RKO (cell line): Measurements from ENCODE around the gene SH3GLB2.
A peak's percentile ranks its signal among the peaks of the same experiment; 100 is the strongest.
"Not testable (repeated sequence)": the region's sequence is repeated elsewhere in the genome, so short reads cannot be mapped to it uniquely, and the experiment has no call there.

Source experiments
- DNase-seq: peaks from one replicate; pipeline ENCODE4 v3.0.0-alpha.2; 2016; ENCODE audit warnings: low spot score

SH3GLB2 gene

DNA sequence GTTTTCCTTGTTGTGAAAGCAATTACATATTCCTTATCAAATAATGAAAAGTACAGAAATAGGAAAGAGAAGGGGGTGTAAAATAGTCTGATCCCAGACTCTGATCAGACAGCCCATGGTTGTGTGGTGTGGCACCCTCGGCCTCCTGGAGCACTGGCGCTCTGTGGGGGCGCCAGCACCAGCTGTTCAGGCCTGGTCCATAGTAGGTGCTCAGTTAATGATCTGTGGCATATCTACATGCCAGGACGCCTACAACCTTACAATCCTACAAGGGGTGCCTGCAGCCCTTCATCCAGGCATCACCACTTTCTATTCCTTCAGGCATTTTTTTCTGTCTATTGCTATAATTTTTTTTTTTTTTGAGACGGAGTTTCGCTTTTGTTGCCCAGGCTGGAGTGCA is 24.9 kb upstream of the SH3GLB2 start:
- DNase-seq: no peak

DNA sequence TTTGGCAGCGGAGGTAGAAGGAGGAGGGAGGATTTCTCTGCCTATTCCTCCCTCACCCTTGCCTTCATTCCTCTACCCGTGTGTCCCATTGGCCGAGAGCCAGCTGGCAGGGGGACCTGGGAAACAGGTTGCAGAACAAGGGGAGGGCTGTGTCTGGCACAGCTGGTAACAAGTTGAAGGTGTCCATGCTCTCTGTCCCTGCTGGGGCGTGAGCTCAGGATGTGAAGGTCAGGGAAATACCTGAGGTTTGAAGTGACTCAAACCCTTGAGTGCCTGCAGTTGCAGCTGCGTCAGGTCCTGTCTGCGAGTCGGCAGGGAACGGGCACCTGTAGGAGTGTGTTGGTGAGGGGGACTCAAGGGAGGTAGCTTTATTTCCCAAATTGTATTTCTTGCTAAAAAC is 24.5 kb upstream of the SH3GLB2 start:
- DNase-seq: no peak

DNA sequence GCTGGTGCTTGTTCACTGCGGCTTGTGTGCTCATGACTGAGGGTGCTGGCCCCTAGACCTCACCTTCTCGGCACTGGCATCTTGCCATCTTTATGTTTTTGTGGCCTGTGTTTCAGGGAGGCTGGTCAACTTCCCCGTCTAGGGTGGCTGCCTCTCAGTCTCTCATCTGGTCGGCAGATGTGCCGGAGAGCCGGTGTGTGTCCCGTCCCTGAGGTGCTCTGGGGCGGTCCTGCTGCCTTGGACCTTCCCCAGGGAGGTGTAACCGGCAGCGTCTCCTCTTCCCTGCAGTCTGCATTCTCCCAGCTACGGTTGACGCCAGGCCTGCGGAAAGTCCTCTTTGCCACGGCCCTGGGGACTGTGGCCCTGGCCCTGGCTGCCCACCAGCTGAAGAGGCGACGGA is 13.9 kb upstream of the SH3GLB2 start:
- no peak for DNase-seq

DNA sequence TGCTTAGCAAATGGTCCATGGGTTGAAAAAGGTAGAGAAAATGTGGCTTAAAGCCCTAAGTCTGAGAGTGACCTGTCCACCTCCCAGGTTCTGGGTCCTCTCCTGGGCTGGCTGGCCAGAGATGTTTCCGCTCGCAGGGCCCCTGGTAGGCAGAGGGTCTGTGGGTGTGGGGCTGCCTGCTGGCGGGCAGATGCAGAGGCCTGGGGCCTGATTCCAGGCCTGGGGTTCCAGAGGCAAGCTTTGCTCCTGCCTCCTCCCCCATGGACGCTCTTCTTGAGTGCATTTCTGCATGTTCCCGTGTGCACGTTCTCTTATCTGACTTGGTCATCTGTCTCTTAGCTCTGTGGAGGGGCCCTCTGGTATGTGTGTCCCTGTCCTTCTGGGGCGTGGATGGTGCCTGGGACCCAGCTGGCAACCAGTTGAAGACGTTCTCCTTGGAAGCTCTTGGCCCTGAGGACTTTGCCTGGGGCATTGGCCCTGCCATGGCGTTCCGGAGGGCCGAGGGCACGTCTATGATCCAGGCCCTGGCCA is 12.0 kb upstream of the SH3GLB2 start:
- no peak for DNase-seq

DNA sequence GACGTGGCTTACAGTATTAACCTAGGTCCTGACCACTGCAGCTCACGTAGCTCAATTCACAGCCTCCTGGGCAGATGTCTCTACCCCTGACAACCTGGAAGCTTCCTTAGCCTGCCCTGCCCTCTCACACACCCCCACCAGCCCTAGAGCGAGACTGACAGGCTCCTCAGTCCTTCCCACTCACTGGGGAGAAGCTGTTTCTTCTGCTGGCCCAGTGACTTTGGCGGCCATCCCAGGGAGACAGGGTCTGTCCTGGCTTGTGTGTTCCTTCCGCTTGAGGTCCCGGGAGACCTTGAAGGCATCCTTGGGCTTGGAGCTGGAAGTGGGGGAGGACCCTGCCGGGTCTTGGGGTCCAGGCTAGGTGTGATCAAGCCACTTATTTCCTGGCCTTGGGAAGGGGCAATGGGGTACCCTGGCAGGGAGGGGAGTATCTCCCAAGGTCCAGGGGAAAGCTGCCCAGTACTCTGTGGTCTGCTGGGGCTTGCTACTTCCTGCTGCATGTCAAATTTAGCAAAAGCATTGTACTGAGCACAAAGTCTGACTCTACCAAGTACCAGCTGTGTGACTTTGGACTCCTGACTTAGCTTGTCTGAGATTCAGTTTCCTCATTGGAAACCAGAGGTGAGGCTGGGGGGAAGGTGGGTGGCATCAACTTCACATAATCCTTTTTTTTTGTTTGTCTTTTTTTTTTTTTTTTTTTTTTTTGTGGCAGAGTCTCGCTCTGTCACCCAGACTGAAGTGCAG is 10.2 kb upstream of the SH3GLB2 start:
- no peak for DNase-seq

DNA sequence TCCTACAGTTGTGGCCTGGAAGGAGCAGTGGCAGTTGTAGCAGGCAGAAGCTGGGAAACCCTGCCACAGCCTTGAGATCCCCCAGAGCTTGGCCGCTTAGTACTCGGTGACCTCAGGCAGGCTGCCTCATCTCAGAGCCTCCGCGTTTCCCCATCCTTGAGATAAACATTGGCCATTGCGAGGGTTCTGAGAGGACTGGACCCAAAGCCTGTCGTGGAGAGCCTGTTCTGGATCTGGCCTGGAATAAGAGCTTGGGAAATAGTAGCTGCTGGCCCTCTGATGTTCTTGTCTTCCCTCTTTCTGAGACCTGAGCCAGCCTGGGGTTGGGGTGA is 9.6 kb upstream of the SH3GLB2 start:
- no peak for DNase-seq

DNA sequence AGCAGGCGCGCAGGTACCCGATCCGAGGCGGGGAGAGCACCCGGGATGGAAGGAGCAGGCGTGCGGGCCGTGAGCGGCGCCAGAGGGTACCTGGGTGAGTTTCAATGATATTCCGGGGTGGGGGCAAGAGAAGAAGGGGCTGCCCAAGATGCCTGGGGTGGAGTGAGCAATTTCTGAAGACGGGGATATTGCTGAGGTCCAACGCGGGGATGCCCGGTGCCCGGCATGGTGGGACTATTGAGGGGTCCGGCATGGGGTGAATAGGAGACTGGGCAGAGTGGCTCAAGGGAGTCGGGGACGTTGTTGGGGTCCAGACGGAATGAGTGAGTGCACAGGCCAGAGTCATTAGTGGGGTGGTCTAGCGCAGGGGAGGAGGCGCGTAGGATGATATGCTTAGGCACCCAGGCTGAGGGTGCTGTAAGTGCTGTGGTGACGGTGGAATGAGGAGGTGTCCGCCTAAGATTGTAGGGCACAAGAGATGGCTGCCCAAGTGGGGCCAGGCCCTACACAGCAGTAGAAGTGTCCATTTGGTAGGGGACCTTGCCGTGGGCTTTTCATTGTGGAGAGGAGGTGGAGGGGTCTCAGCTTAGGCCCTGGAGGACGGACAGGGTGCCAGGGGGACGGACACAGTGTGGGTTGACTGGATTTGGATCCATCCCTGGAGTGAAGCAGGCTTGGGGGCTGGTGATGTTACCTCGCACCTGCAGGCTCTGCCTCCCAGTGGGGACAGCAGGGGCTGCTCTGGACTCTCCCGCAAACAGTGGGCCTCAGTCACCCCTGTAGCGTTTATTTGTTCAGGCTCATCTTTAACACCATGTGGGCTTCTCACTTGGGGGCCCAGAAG is 9.0 kb upstream of the SH3GLB2 start:
- DNase-seq: peak; percentile 70

DNA sequence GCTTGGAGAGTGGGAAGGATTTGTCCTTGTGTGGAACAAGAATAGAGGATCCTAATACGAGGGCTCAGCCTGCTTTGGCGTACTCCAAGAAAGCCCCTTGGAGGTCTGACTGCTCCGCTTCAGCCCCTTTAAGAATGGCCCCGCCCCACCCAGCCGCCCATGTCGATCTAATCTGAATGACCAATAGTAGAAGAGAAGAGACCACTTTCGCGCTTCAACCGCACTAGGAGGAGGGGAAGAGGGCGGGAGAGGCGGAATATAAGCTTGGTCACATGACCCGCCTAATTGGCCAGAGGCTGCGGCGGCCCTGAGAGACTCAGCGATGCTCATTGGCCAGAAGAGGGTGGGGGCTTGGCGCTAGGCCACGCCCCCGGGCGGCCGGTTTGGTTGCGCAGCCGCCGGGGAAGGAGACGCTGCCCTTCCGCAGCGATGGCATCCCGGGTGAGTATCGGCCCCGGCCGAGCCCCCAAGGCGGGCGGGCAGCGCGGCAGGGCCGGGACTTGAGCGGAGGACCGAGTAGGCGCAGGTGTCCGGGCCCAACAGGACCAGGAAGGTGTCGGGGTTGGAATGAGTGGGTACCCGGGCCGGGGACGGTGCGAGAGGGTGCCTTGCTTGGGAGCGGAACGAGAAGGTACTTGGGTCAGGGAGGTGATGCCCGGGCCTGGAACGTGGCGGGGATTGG is 8.3 kb upstream of the SH3GLB2 start, which contains the start of gene MIGA2:
TSS of gene MIGA2 (plus strand) at position 386 of the 682 bp plus-strand sequence. CDS start 3,969 bp downstream, outside the sequence.
- peak; percentile 100 for DNase-seq

DNA sequence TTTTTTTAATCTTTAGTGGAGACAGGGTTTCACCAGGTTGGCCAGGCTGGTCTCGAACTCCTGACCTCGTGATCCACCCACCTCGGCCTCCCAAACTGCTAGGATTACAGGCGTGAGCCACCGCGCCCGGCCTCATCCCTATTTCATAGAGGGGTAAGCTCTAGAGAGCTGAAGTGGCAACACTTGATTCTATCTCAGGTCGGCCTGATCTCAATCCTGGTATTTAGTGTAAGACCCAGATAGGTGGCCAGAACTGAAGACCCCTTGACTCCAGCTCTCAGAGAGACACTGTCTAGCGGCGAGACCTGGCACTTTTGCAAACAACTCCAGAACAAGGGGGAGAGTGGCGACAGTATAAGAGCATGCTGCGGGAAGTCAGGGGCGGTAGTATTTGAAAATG is 7.7 kb upstream of the SH3GLB2 start:
- DNase-seq: not testable (repeated sequence)

DNA sequence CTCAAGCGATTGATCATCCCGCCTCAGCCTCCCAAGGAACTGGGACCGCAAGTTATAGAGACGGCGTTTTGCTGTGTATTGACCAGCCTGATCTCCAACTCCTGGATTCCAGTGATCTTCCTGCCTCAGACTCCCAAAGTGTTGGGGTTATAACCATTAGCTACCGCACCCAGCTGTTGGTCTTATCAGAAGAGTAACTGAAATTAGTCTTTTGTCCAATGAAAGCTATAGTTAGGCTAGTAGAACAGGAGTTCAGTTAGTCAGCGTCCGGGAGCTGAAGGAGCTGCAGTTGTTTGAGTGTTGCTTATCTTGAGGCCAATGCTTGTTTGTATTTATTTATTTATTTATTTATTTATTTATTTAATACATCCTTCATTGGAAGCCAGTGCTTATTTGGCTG is 5.1 kb upstream of the SH3GLB2 start:
- DNase-seq: no peak

DNA sequence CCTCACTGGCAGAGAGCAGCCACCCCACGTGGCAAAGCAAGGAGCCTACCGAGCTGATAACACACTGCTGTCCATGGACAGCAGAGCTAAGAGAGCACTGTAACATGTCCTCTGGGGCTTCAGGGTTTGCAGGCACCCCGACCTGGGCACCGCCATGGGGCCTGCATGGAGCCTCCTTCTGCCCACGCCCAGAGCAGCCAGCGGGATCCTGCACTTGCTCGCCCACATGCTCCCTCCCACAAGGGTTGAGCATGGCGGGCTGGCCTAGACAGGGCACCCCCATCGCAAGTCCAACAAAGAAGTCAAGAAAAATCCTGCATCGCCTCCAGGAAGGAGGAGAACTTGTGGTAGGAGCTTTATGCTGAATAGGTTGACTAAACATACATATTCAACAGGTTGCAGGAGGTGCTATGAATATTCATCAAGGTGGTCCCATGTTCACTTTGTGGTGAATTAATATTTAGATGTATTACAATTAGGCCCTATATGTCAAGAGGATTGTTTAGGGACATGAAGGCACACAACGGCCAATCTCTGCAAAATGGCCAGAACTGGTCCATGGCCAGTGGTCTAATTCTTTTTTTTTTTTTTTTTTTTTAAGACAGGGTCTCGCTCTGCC is 4.5 kb upstream of the SH3GLB2 start:
- DNase-seq: no peak

DNA sequence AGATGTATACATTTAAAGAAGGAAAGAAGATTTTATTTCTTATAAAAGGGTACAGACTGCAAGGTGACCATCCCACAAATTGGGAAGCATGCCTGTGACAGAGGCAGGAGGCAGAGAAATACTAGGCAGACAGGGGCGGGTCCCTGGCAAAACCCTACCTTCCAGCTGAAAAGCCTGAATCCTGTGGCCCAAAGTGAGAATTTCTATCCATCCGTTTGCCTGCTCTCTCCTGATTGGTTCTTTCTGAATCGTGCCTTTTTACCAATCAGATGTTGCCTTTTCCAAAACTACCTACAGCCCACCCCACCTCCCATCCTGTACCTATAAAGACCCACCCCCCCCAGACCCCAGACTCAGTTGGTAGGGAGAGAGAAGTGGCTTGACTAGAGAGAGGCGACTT is 3.4 kb upstream of the SH3GLB2 start:
- no peak for DNase-seq

DNA sequence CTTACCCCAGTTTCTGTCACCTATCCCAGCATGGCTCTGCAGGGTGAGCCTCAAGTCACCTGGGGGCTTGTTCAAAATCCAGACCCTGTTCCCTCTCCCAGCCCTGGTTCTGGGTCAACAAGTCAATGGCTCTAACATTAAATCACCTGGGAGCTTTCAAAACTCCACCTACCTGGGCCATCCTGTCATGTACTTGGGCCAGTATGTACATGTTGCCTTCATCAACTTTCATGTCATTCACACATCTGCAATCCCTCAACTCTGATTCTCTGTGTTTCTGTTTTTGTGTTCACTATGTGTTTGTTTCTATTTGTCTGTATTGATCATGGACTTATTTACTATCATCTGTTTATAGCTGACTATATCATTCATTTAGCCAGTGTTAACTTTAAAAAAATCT is 2.1 kb upstream of the SH3GLB2 start:
- DNase-seq: no peak

DNA sequence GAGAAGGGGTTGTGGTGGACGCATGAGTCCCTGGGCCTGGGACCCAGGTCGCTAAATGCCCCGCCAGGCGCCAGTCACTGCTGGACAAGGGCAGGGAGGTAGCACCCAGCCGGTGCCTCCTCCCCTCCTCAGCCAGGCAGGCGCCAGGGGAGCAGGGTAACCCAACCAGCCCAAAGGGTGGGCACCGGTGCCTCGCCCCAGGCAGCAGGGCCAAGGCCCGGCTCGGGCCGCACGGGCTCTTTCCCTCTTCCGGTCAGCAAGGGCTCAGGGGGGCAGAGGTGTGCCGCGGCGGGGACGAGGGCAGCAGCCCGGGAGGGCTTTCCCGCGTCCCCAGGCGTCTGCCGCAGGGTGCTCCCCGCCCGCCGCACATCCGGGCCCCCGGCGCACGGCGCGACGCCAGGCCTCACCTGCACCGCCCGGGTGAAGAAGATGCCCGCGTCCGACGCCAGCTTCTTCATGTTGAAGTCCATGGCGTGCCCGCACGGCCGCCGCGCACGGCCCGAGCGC is 393 bp downstream of the SH3GLB2 start:
- DNase-seq: peak; percentile 78

DNA sequence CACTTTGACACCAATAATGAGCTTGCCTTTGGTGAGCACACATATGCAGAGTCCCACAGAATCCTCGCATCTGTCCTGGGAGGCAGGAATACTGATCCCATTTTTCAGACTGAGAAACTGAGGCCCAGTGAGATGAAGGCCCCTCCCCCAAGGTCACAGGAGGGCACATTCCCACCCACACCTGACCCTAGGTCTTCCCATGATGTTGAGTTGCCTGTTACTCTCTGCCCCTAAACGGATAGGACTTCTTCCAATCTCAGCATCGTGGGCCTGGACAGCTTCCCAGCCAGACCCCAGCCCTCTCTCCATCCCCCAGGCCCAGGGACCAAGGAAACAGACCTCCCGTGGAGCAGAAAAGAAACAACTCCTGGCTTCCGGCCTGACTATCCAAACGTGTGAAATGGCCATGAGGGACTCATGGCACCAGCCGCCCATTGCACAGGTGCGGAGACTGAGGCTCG is 877 bp downstream of the SH3GLB2 start:
- peak; percentile 58 for DNase-seq

DNA sequence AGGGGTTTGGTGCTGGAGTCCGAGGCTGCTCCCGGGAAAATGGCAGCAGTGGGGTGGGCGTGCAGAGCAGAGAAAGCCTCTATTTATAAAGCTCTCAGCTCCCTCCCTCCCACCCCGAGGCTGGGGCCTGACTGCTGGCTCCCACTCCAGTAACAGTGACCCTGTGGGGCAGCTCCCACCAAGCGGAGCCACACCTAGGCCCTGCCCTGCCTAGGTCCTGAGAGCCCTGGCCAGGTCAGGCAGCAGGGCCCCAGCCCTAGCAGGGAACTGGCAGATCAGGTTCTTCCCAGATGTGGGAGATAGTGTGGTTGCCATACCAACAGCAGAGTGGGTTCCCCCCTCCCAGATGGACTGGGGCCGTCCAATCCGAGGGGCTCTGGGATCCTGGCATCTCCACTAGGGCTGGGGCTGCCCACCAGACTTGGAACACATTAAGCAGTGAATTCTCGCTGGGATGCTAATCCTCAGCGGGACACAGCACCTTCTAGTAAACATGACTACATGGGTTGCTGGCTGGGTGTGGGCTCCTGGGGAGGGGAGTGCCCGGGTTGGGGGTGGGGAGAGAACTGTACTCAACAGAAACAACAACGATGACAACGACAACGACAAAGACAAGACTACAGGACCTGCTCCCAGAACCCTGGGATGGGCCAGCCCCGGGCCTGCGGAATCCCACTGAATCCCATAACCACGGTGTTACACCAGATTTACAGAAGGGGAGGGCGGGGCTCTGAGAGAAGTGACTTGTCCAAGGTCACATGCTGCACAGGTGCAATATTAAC is 1.5 kb downstream of the SH3GLB2 start:
- peak; percentile 55 for DNase-seq

DNA sequence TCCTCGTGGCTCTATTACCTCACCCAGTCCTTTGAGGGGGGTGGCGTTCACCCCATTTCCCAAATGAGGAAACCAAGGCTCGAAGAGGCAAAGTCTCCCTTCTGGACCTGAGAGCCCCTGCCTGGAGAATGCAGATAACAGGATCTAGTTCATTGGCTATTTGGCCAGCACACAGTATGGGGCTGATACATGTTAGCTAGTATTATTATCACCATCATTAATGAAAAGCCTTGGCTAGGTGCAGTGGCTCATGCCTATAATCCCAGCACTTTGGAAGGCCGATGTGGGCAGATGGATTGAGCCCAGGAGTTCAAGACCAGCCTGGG is 4.3 kb downstream of the SH3GLB2 start:
- DNase-seq: no peak

DNA sequence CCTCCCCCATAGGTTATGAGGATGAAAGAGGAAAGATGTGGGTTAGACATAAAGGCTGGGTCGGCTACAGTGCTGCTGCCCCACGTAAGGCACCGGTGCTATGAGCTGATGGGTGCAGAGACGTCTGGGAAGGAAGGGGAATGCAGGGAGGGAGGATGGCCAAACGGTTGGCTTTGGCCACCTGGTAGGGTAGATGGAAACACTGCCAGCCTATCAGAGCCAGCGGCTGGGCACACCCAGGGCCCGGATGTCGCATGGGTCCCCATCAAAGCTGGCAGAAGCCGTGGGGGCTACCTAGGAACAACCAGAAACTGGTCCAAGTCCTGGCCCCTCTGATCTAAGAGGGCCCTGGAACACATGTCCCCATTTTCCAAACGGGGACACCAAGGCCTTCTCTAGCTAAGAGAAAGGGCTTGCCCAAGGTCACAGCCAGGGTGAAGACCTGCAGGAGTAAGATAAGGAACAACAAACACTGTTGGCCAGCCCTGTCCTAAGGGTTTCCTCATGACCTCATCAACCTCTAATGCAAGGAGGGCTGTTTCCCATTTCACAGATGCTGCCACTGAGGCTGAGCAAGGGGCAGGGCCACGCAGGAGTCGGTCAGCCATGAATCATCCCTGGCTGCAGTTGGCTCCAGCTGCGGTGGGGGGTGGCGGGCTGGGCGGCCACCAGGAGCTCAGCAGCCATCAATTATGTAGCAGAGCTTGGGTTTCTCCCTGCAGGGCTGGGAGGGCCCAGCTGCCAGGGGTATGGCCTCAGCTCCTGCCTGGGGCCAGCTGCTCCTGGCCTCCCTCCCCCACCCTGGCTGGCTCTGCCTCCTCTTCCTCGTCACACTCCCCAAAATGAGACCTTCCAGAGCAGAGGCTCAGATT is 4.9 kb downstream of the SH3GLB2 start:
- DNase-seq: peak; percentile 75

DNA sequence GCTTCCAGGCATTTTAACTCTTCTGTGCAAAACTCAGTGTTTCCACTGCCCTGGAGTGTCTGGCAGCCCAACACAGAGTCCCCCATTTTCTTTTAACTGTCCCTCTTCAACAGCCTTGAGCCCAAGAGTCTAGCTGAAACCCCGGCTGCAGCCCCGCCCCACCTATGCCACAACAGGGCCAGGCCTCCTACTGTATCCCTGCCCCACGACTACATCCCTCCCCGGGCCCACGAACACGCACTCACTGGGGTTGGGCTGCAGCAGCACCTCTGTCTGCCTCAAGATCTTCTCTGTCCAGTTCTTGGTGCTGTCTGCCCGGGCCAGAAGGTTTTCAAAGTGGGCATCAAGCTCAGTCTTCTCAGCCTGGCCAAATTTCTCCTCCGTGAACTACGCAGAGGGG is 6.1 kb downstream of the SH3GLB2 start:
- no peak for DNase-seq

DNA sequence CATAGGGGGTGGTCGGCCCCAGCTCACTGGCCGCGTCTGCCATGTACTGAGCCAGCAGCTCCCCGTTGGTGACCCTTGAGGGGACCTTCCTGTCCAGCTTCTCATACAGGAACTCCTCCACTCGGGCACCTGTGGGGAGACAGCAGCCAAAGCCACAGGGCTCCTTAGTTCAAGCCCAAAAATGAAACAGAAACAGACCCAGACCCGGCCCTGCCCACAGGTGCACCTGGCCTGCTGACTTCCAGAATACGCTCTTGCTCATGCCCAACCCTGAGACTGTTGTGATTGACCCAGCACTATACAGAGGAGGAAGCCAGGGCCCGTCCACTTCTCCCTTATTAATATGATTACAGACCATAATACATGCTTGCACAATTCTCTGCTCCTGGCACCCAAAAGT is 7.0 kb downstream of the SH3GLB2 start:
- no peak for DNase-seq
